Epithelial cell of proximal tubule (primary cell): ENCODE results near the gene CADM4. TPM values are rescaled to one million over a fixed set of nuclear protein-coding genes. Genes with fewer than 3 reads are reported as not detected.

ENCODE experiments used
- DNase-seq: peaks from one replicate; pipeline ENCODE4 v3.0.0-alpha.2; 2011; ENCODE audit warnings: low read depth
- H3K4me3 ChIP-seq: 2 replicates; pipeline ENCODE4 v1.5.1; 2011; ENCODE audit warnings: low read depth, mild to moderate bottlenecking, low read length
- CTCF ChIP-seq: conservative IDR thresholded peaks from 2 replicates; pipeline ENCODE4 v1.5.1; 2012; ENCODE audit warnings: low read depth, mild to moderate bottlenecking, low read length
- total RNA-seq: library from RNA; depleted of rRNA; stranded (reverse); fragments of >200 nt; gene quantifications from 2 replicates; pipeline ENCODE4 v1.2.3, GENCODE V29; 2015

CADM4 gene
- total RNA-seq, 1 donor from 2014 or later = 16.4 TPM

- TF ChIP-seq CTCF = no peak
- no peak for DNase-seq
- H3K4me3 ChIP-seq = no peak overlapping the region
These were observed 57.2 kb downstream of the CADM4 start for GRCh38 chr19:43582495-43582894.

- peak overlapping the region; percentile 55 for H3K4me3 ChIP-seq
- no peak for DNase-seq
- TF ChIP-seq CTCF = no peak
These were observed 58.2 kb downstream of the CADM4 start for GRCh38 chr19:43581467-43581866.

GRCh38 chr19:43578787-43579186 lies 60.9 kb downstream of the CADM4 start:
- DNase-seq = no peak
- no peak for TF ChIP-seq CTCF
- no peak overlapping the region for H3K4me3 ChIP-seq

GRCh38 chr19:43575955-43576878 lies 63.4 kb downstream of the CADM4 start:
- peak overlapping the region; percentile 86 for H3K4me3 ChIP-seq
- TF ChIP-seq CTCF = no peak
- no peak for DNase-seq

GRCh38 chr19:43575156-43575950 lies 64.3 kb downstream of the CADM4 start, which contains the start of the genes PINLYP and XRCC1:
Gene PINLYP (plus strand): TSS chr19:43575801. CDS start chr19:43577192, 1,391 bp downstream.
Gene XRCC1 (minus strand): TSS chr19:43575527. CDS start chr19:43575458, 69 bp downstream.
- TF ChIP-seq CTCF = no peak
- H3K4me3 ChIP-seq = peak within 1 kb of the TSS; percentile 86
- DNase-seq = peak; percentile 82

- peak overlapping the region; percentile 86 for H3K4me3 ChIP-seq
- TF ChIP-seq CTCF = no peak
- DNase-seq = no peak
These were observed 65.1 kb downstream of the CADM4 start for GRCh38 chr19:43574424-43575155.
